ENCODE measurements around the gene FHL1. TPM values are rescaled to one million over a fixed set of nuclear protein-coding genes. Genes with fewer than 3 reads are reported as not detected.

FHL1 gene
- total RNA-seq, 1 donor from 2014 or later = 55.3 TPM

DNA sequence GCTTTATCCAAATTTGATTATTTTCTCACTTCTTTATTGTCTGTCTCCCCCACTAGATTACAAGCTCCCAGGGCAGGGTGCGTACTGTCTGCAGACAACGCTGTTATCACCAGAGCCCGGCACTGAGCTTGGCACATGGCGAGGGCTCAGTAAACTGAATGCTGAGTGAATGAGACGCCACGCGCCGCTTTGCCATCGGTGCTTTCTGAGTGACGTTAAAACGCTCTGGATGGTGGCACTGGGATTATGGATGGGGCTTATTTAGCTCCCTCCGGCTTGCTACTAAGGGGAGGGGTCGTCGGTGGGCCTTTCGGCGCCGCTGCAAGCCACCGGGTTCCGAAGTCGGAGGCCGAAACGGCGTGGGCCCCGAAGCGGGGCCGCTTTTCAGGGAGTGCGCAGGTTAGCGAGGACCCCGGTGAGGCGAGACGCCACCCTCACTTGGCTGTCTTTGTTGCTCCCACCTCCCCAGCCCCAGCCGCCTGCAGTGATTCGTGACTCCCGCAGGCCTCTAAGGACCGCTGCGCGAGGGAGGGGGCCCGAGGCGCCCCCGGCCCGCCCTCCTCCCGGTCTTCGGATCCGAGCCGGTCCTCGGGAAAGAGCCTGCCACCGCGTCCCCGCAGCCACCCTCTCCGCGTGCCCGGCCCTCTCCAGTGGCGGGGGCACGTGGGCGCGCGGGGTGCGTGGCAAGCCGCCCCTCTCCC is 569 bp upstream of the FHL1 start:
- Mint-ChIP-seq H3K4me1 (ENCODE audit: unreplicated experiment) (peaks cover 8% of the 10 kb centered on the region), H3K36me3 (peaks cover 4% of the 10 kb centered on the region), H3K27ac (no peak overlapping the region), H3K27me3 (peaks cover 36% of the 10 kb centered on the region), H3K9me3 (peaks cover 9% of the 10 kb centered on the region), H3K4me3 (peak overlapping the region; percentile 86)
- DNase-seq (ENCODE audit: extremely low spot score, unreplicated experiment) = no peak
- TF ChIP-seq, protein P1, sequence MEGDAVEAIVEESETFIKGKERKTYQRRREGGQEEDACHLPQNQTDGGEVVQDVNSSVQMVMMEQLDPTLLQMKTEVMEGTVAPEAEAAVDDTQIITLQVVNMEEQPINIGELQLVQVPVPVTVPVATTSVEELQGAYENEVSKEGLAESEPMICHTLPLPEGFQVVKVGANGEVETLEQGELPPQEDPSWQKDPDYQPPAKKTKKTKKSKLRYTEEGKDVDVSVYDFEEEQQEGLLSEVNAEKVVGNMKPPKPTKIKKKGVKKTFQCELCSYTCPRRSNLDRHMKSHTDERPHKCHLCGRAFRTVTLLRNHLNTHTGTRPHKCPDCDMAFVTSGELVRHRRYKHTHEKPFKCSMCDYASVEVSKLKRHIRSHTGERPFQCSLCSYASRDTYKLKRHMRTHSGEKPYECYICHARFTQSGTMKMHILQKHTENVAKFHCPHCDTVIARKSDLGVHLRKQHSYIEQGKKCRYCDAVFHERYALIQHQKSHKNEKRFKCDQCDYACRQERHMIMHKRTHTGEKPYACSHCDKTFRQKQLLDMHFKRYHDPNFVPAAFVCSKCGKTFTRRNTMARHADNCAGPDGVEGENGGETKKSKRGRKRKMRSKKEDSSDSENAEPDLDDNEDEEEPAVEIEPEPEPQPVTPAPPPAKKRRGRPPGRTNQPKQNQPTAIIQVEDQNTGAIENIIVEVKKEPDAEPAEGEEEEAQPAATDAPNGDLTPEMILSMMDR (conservative IDR thresholded peaks at IDR 0.05) = no peak

DNA sequence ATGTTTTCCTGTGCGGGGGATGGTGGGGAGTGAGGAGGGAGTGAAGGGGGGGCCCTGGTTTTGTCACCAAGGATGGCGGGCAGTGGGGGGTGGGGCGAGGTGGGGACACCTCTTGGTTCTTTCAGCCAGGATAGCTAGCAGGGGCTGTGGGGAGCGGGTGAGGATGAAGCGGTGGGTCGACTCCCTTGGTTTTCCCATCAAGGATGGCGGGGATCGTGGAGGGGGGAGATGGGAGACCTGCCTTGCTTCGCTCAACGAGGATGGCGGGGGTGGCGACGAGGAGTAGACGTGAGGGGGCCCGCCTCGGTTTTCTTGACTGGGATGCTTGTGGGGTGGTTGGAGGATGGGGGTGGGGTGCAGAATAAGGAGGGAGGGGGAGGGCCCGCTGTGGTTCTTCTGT is 643 bp downstream of the FHL1 start:
- H3K4me3 Mint-ChIP-seq = peak overlapping the region; percentile 78
- peaks cover 9% of the 10 kb centered on the region for H3K9me3 Mint-ChIP-seq
- no peak overlapping the region for H3K27ac Mint-ChIP-seq
- TF ChIP-seq, protein P1 (conservative IDR thresholded peaks at IDR 0.05) = no peak
- DNase-seq (ENCODE audit: extremely low spot score, unreplicated experiment) = no peak
- peaks cover 4% of the 10 kb centered on the region for H3K36me3 Mint-ChIP-seq
- peaks cover 36% of the 10 kb centered on the region for H3K27me3 Mint-ChIP-seq
- peaks cover 8% of the 10 kb centered on the region for H3K4me1 Mint-ChIP-seq (ENCODE audit: unreplicated experiment)

DNA sequence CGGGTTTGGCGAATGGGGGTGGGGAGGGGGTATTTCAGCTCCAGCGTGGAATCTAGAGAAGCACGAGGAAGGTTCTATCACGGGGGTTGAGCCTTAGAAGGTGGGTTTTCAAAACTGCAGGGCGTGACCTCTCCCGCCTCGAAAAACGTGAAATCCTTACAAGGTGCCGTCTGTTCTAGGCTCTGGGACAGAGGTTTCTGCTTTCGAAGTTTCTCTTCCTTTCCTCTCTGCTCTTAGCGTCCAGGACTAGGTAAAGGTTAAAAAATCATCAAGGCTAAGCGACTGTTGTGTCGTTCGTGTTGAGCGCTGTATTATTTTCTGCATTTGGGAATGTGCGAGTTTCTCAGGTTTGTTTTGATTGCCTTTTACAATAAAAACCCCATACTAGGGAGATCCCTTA is 1.1 kb downstream of the FHL1 start:
- DNase-seq (ENCODE audit: extremely low spot score, unreplicated experiment) = no peak
- H3K27me3 Mint-ChIP-seq = peaks cover 36% of the 10 kb centered on the region
- peaks cover 8% of the 10 kb centered on the region for H3K9me3 Mint-ChIP-seq
- TF ChIP-seq, protein P1 (conservative IDR thresholded peaks at IDR 0.05) = no peak
- H3K27ac Mint-ChIP-seq = no peak overlapping the region
- peaks cover 8% of the 10 kb centered on the region for H3K4me1 Mint-ChIP-seq (ENCODE audit: unreplicated experiment)
- peaks cover 4% of the 10 kb centered on the region for H3K36me3 Mint-ChIP-seq
- H3K4me3 Mint-ChIP-seq = peak overlapping the region; percentile 78

DNA sequence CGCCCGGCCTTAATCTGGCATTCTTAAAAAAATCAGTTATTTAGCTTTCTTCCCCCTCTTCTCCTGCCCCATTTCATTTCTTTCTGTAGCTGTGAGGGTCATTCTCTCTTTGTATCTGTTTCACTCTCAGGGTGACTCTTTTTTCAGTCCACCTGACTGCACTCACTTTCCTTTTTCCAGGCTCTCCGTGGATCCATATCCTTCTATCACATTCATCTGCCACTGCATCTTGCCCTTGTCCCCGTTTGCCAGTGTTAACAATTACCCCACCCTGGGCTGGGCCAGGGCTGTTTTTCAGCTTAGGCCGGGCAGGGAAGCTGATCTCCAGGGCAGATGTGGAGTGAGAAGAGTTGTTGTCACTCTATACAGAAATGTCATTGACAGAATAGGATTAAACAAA is 7.7 kb downstream of the FHL1 start:
- DNase-seq (ENCODE audit: extremely low spot score, unreplicated experiment) = no peak
- TF ChIP-seq, protein P1 (conservative IDR thresholded peaks at IDR 0.05) = no peak
- no peak overlapping the region for H3K4me3 Mint-ChIP-seq
- peaks cover 2% of the 10 kb centered on the region for H3K9me3 Mint-ChIP-seq
- no peak overlapping the region for H3K27ac Mint-ChIP-seq
- no peaks in the 10 kb centered on the region for H3K36me3 Mint-ChIP-seq
- peaks cover 3% of the 10 kb centered on the region for H3K4me1 Mint-ChIP-seq (ENCODE audit: unreplicated experiment)
- H3K27me3 Mint-ChIP-seq = peaks cover 7% of the 10 kb centered on the region

DNA sequence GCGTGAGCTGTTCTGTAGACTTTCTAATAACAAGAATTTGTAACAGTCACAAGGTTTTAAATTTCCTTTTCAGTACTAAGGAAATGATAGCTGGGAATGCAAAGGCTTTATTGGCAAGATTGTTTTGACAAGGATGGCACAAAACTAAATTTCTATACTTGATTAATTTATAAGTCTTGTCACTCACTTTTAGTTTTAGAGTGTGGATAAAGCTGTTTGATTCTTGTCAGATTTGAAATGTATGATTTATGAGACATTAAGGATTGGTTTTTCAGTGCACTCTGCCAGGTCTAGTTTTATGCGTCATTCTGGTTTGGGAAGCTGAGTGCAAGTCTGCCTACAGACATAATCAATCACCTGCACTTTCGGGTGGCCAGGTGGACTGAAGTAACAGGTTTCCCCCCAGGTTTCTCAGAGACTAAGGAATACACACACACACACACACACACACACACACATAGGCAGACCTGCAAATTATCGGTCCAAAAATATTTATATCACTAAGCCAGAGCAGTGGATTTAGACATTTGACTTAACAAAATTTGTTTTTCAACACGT is 9.3 kb downstream of the FHL1 start:
- Mint-ChIP-seq H3K27ac (no peak overlapping the region), H3K27me3 (peaks cover 4% of the 10 kb centered on the region), H3K4me1 (ENCODE audit: unreplicated experiment) (no peaks in the 10 kb centered on the region), H3K36me3 (no peaks in the 10 kb centered on the region), H3K4me3 (no peak overlapping the region), H3K9me3 (peaks cover 4% of the 10 kb centered on the region)
- no peak for DNase-seq (ENCODE audit: extremely low spot score, unreplicated experiment)
- TF ChIP-seq, protein P1 (conservative IDR thresholded peaks at IDR 0.05) = no peak
